ENCODE results near the gene IFT43. TPM values are rescaled to one million over a fixed set of nuclear protein-coding genes. Genes with fewer than 3 reads are reported as not detected.
A peak's percentile ranks its signal among the peaks of the same experiment; 100 is the strongest.

The IFT43 gene
- total and polyA plus RNA-seq, 10 of the 15 experiments (the other 5 are each of a cell fraction or from before 2014, with no cell fraction given) = 8.2 to 24.8 (median 14.0) TPM

- no TSS peak for BruUV-seq (replicated peaks)
- CTCF ChIA-PET = interaction anchor here (1.5 kb wide), 1 partner anchor 27 kb away, joined by 3 read pairs; no protein-coding TSS in a partner anchor
- RAD21 ChIA-PET (ENCODE audit: unreplicated experiment) = no interaction called here
- Histone ChIP-seq H3K79me2 (ENCODE audit: control insufficient read depth, insufficient read depth, low read length) (no peaks in the 10 kb centered on the region), H3K27me3 (replicated peaks in 1 of 2; ENCODE audit: control insufficient read depth in 2 of 2, insufficient read depth in 2 of 2, low read length in 1 of 2) (no peaks in the 10 kb centered on the region), H3K9me3 (replicated peaks; ENCODE audit: control insufficient read depth, insufficient read depth, low read length) (peaks cover 3% of the 10 kb centered on the region), H3K36me3 (ENCODE audit: control insufficient read depth in 2 of 2, insufficient read depth in 2 of 2, low read length in 1 of 2) (peaks cover 0 to 7% of the 10 kb centered on the region in 2 experiments; a peak in 1 of 4 replicates), H2AFZ (ENCODE audit: control insufficient read depth, low read depth, low read length) (peak overlapping the region; percentile 59; the same call in 1 of the 2 replicates), H3K4me3 (no peak overlapping the region), H3K27ac (ENCODE audit: control insufficient read depth, insufficient read depth) (peak overlapping the region; percentile 53), H3K4me2 (ENCODE audit: control insufficient read depth, insufficient read depth) (peak overlapping the region; percentile 75), H4K20me1 (ENCODE audit: control insufficient read depth, insufficient read depth) (no peaks in the 10 kb centered on the region), H3K9ac (ENCODE audit: control insufficient read depth, insufficient read depth, low read length) (peak overlapping the region; percentile 28; the same call in 1 of the 2 replicates), H3K4me1 (ENCODE audit: control insufficient read depth, insufficient read depth, low read length) (peaks cover 9% of the 10 kb centered on the region)
- intact Hi-C loops (cut with micrococcal nuclease; ENCODE audit: unreplicated experiment) = no loop called here
- ATAC-seq (peak; percentile 41; the same call in 1 of the 3 replicates), DNase-seq (ENCODE audit: low read depth, low spot score) (peak; percentile 3), FAIRE-seq (peak; percentile 54)
- in situ Hi-C loops (cut with MboI) = no loop called here
- WGBS (ENCODE audit: insufficient coverage, insufficient replicate concordance, low lambda C conversion rate, missing lambda C conversion rate) = 14% methylated on average over 1 of the region's 1 CpG
- no peak for TF ChIP-seq BRCA1 (IDR thresholded peaks at IDR 0.05; ENCODE audit: low read depth, low read length)
- no peak for TF ChIP-seq CHD4 (IDR thresholded peaks at IDR 0.05)
- no peak for TF ChIP-seq NFXL1 (IDR thresholded peaks at IDR 0.05; ENCODE audit: borderline replicate concordance)
- TF ChIP-seq PKNOX1 (IDR thresholded peaks at IDR 0.05) = no peak
- TF ChIP-seq NR2F1 (conservative IDR thresholded peaks at IDR 0.05) = no peak
- no peak for TF ChIP-seq MEF2B (IDR thresholded peaks at IDR 0.05; ENCODE audit: partially characterized antibody, poor library complexity, severe bottlenecking)
- no peak for TF ChIP-seq RCOR1 (conservative IDR thresholded peaks at IDR 0.05; ENCODE audit: low read depth, low read length)
- TF ChIP-seq USF2 (IDR thresholded peaks at IDR 0.05; ENCODE audit: borderline replicate concordance, low read depth, low read length) = no peak
- no peak for TF ChIP-seq ZNF384 (IDR thresholded peaks at IDR 0.05; ENCODE audit: borderline replicate concordance, low read depth, low read length)
- TF ChIP-seq BACH1 (IDR thresholded peaks at IDR 0.05; ENCODE audit: borderline replicate concordance) = no peak
- TF ChIP-seq CUX1 (IDR thresholded peaks at IDR 0.05; ENCODE audit: insufficient replicate concordance, low read depth, low read length) = no peak
- no peak for TF ChIP-seq RB1 (IDR thresholded peaks at IDR 0.05; ENCODE audit: borderline replicate concordance)
- TF ChIP-seq ESRRA (IDR thresholded peaks at IDR 0.05; ENCODE audit: low read length) = no peak
- TF ChIP-seq CBFB (IDR thresholded peaks at IDR 0.05; ENCODE audit: low read depth) = no peak
- no peak for TF ChIP-seq FOXM1 (IDR thresholded peaks at IDR 0.05; ENCODE audit: low read depth, low read length)
- TF ChIP-seq YBX1 (IDR thresholded peaks at IDR 0.05) = no peak
- TF ChIP-seq CREB1 (IDR thresholded peaks at IDR 0.05; ENCODE audit: low read depth) = no peak
- TF ChIP-seq IKZF1 (conservative IDR thresholded peaks at IDR 0.05) = no peak
- no peak for TF ChIP-seq MEF2A (IDR thresholded peaks at IDR 0.05; ENCODE audit: insufficient read depth, low read depth, low read length)
- TF ChIP-seq STAT1 (conservative IDR thresholded peaks at IDR 0.05) = no peak
- POLR2A ChIA-PET = no interaction called here
- SMC1A ChIA-PET (ENCODE audit: uncharacterized antibody, unreplicated experiment) = interaction anchor here (1.3 to 1.6 kb wide), 2 partner anchors 22 to 29 kb away, joined by 3 to 4 read pairs; no protein-coding TSS in a partner anchor
Observed at GRCh38 chr14:76023757-76024156, 38.2 kb downstream of the IFT43 start.
